ENCODE results near the gene MED27.
"Not testable (repeated sequence)": the region's sequence is repeated elsewhere in the genome, so short reads cannot be mapped to it uniquely, and the experiment has no call there.

The MED27 gene

GRCh38 chr9:132077881-132078698 lies 1.6 kb downstream of the MED27 start:
- peak in 1 of 2 donors; percentile 8 for DNase-seq (ENCODE audit: low read depth in 2 of 2)

DNA sequence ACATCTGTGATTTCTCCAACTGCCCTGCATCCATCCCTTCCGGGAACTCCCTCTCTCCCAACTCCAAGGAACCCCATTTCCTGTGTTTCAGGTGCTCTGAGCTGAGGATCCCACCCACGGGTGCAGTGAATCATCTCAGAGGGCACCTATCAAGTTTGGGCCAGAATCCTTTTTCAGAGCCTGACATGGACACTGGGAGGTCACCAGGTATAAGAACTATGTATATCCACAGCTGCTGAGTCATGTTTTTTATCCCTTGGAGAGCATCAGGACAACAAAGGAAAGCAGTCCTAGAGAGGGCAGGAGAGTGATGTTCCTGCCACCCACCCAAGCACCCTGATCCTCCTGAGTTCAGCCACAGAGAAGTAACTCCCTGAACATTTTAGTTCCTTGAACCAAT lies 3.8 kb downstream of the MED27 start:
- no peak for DNase-seq (ENCODE audit: low read depth in 2 of 2)

GRCh38 chr9:132074736-132075135 lies 4.9 kb downstream of the MED27 start:
- no peak for DNase-seq (ENCODE audit: low read depth in 2 of 2)

DNA sequence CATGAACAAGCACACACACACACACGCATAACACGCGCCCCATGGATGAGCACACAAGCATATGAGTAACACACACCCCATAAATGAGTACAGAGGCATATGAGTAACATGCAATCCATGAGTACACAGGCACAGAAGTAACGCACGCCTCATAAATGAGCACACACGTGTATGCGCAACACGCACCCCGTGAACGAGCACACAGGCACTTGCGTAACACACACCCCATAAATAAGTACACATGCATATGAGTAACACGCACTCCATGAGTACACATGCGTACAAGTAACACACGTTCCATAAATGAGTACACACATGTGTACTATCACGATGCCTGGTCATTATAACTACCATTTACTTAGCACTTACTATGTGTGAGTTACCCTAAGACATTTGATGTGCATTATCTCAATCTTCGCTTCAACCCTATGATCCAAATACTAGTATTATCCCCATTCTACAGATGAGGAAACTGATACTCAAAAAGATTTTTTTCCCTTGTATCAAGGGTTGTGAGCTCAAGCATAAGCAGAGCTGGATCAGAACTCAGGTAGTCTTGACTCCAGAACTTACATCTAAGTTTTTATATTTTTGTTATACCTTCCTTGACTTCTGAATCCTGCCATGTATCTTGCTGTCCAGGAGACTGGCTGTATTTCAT lies 7.7 kb downstream of the MED27 start:
- DNase-seq (ENCODE audit: low read depth in 2 of 2): no peak

- DNase-seq (ENCODE audit: low read depth in 2 of 2): no peak
Observed at GRCh38 chr9:132069046-132069898, 10.4 kb downstream of the MED27 start.

- no peak for DNase-seq (ENCODE audit: low read depth in 2 of 2)
Observed at GRCh38 chr9:132068605-132069004, 11.1 kb downstream of the MED27 start.

GRCh38 chr9:132066511-132066910 lies 13.2 kb downstream of the MED27 start:
- DNase-seq (ENCODE audit: low read depth in 2 of 2): no peak

DNA sequence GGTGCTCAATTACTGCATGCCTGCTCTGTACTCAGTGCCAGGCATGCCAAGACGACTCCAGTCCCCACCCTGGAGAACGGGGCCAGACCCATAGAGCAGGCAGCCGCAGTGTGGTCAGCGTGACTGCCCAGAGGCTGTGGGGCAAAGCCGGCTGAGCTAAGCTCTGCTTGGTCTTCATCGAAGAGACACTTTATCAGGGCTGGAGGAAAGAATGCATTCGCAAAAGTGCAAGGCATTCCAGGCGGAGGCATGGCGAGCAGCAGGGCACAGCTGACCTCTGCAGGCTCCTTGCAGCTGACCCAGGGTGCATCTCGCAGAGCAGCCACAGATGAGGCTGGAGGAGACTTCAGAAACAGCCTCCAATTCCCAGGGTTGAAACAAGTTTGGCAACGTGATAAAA lies 13.6 kb downstream of the MED27 start:
- DNase-seq (ENCODE audit: low read depth in 2 of 2): no peak

DNA sequence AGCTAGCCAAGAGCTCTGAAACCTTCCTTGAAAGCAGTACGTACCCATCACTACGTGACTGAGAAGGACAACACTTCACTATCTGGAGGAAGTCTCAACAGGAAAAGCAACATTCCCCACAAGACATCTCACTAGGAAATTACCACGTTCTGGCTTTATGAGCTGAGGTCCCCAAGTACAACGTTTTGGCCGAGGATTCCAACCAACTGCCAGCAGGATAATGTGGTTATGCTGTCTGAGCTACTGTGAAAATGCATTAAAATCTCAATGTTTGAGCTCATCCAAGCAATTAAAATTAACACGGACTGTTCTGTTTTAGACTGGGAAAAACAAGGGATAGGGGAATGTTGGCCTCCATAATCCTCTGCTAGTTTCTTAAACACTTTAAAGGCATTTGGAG lies 16.4 kb downstream of the MED27 start:
- DNase-seq (ENCODE audit: low read depth in 2 of 2): no peak

DNA sequence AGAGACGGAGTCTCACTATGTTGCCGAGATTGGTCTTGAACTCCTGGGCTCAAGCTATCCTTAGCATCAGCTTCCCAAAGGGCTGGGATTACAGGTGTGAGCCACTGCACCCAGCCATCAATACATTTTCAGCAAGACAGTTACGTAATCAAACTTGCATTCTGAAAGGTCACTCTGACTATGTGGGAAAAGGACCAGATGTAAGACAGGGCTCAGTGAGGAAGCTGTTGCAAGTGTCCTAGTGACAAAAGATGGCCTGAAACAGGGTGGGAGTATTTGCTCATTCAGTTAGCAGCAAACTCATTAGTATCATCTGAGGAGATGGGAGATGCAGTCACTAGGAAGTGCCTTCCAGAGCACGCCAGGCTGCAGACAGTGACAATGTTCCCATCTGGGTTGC lies 16.9 kb downstream of the MED27 start:
- no peak for DNase-seq (ENCODE audit: low read depth in 2 of 2)

GRCh38 chr9:132061526-132061925 lies 18.1 kb downstream of the MED27 start:
- DNase-seq (ENCODE audit: low read depth in 2 of 2): no peak

GRCh38 chr9:132059361-132059760 lies 20.3 kb downstream of the MED27 start:
- DNase-seq (ENCODE audit: low read depth in 2 of 2): no peak

DNA sequence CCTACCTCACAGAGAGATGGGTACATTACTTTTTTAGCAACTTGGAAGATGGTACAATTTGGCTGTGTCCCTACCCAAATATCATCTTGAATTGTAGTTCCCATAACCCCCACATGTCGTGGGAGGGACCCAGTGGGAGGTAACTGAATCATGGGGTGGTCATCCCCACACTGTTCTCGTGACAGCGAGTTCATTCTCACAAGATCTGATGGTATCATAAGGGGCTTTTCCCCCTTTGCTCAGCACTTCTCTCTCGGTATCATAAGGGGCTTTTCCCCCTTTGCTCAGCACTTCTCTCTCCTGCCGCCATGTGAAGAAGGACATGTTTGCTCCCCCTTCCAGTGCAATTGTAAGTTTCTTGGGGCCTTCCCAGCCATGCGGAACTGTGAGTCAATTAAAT lies 21.4 kb downstream of the MED27 start:
- DNase-seq (ENCODE audit: low read depth in 2 of 2): not testable (repeated sequence)

DNA sequence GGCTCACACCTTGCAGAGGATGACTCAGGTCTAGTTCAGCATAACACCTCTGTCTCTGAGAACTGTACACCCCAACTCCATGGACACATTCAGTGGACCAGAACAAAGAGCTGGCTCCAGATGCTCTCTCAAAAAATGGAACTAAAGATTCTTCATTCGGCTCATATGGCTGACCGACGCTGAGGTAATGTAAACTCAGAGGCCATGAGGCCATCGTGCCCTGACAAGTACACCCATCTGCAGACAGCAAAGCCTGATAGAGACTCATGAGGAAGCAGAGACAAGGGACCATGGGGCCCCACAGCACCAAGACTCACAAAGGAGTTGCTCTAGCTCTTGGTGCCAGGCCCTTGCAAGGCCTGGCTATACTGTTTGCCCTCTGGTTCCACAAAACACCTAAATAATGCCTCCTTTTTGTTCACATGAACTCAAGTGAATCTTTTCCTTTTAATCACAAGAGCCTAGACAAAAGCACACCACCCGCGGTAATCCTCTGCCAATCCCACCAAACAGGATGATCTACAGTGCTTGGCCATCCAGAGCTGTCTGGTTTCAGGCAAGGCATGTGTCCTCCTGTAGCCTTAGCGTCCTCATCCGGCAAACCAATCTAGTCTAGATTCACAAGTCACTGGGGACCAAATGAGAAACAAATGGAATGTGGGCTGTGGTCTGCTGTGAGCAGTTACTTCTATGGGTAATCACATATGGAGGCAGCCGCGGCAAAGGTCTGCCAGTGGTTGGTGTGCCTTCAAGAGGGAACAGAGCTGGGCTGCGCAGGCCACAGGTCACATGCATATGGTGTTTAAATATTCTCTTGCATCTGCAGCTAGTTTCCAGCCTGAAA lies 22.7 kb downstream of the MED27 start:
- no peak for DNase-seq (ENCODE audit: low read depth in 2 of 2)

GRCh38 chr9:132055756-132056155 lies 23.9 kb downstream of the MED27 start:
- no peak for DNase-seq (ENCODE audit: low read depth in 2 of 2)

DNA sequence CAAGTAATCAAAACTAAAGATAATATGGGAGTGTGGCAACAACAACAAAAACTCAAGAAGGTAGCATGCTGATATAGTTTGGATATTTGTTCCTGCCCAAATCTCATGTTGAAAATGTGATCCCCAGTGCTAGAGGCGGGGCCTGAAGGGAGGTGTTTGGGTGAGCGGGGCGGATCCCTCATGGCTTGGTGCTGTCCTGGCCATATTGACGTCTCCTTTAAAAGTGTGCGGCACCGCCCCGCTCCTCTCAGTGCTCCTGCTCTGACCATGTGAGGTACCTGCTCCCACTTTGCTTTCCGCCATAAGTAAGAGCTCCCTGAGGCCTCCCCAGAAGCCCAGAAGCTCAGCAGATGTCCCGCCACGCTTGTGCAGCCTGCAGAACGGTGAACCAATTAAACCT lies 25.6 kb downstream of the MED27 start:
- no peak for DNase-seq (ENCODE audit: low read depth in 2 of 2)

DNA sequence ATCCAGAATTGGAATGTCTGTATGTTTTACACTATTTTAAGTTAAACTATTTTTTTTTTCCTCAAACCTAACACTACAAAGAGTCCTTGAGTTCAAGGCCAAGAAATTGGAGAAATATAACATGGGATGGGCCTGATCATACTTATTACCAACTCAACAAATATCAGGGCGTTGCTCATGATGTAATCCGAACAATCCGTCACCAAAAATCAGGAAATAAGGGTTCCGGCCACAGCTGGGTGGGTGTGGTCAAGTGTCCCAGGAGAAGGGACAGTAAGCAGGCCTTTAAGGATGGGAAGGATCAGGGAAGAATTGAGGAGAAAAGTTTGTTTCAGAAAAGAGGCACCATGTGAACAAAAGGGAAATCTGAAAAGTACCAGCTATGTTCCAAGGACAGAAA lies 29.8 kb downstream of the MED27 start:
- no peak for DNase-seq (ENCODE audit: low read depth in 2 of 2)

DNA sequence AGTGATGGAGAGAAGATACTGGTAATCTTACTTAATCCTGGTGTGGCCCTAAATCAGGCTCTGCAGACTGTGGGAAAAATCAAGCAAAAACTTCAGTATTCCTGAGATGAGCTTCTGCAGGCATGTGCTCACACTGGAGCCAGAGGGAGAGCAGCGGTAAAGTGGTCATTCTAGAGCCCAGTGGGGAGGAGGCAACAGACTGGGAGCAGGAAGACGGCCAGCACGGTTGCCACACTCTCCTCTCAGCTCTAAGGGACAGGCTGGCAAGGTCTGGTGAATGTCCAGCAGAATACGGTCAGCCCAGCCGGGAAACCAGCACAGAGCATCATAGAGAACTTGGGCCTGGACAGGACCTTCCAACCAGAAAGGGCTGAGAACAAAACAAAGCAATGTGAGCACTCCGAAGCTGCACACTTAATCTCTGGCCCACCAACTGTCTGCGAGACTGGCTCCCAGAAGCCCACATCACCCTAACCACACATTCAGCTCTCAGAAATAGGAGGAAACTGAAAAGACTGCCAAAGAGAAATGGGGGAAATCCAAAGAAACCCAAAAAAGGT lies 30.3 kb downstream of the MED27 start:
- DNase-seq (ENCODE audit: low read depth in 2 of 2): no peak

GRCh38 chr9:132048201-132048600 lies 31.5 kb downstream of the MED27 start:
- no peak for DNase-seq (ENCODE audit: low read depth in 2 of 2)

DNA sequence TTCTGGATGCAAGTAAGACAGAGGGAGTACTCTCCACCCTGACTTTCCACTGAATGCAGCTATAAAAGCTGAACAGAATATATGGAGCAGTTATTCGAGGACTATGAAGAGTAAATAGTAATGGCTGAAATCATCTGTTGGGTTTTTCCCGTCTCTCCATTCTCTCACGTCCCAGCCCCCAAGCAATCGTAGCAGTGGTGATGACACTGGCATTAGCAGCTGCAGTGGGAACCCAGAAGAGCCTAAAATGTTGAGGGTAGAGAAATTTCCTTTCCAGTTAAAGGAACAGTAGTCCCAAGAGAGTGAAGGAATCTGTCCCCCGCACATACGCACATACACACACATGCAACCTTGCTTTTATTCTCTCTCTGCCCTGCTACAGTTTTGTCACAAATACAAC lies 33.2 kb downstream of the MED27 start:
- DNase-seq (ENCODE audit: low read depth in 2 of 2): no peak

DNA sequence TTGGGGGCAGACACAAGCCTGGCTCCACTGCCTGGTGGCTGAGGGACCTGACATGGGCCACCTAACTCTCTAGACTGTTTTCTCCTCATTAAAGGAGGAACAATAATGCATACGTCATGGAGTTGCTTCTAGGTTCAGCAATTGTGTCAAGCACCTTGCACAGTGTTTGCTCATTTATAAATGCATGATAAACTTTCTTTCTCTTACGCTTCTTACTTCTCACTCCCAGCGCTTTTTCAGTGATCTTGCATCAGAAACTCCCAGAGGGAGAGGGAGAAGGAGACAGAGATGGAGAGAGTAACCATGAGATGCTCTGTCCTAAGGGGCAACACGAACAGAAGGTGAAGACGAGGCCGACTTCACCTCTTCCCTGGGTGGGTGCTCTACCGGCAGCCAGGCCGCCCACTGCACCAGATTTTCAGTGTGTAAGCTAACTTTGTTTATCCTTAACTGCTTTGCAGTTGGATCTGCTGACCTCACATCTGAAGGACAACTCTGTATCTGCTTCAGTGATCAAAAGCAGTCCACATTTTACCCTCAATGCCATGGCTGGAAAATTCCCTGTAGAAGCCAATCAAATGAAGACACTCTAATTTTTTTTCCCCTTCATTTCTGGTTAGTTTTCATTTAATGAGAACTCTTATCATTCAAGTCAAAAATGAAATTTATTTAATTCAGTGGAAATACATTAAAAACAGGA lies 35.3 kb downstream of the MED27 start:
- no peak for DNase-seq (ENCODE audit: low read depth in 2 of 2)
